Suprapubic skin (tissue), 4 donors: ENCODE data around the gene DNAJC6. TPM values are rescaled to one million over a fixed set of nuclear protein-coding genes. Genes with fewer than 3 reads are reported as not detected.
"Not testable (repeated sequence)": the region's sequence is repeated elsewhere in the genome, so short reads cannot be mapped to it uniquely, and the experiment has no call there.

ENCODE experiments used
- DNase-seq, 2 donors: peaks; one replicate each; pipeline ENCODE4 v3.0.0-alpha.2; 2019; ENCODE audit warnings: low spot score in 2 of 2
- H3K27ac ChIP-seq: fragments of 200-600 bp; sonication (generic); one replicate; pipeline ENCODE4 v1.5.1; 2019
- H3K27me3 ChIP-seq: fragments of 200-600 bp; sonication (generic); one replicate; pipeline ENCODE4 v1.5.1; 2019
- H3K36me3 ChIP-seq: fragments of 200-600 bp; sonication (generic); one replicate; pipeline ENCODE4 v1.5.1; 2019
- H3K4me1 ChIP-seq: fragments of 200-600 bp; sonication (generic); one replicate; pipeline ENCODE4 v1.5.1; 2019
- H3K4me3 ChIP-seq: fragments of 200-600 bp; sonication (generic); one replicate; pipeline ENCODE4 v1.5.1; 2019; ENCODE audit warnings: mild to moderate bottlenecking
- H3K9me3 ChIP-seq: fragments of 200-600 bp; sonication (generic); one replicate; pipeline ENCODE4 v1.5.1; 2019
- CTCF ChIP-seq, 2 donors: fragments of 200-600 bp in 1 of 2; fragments of 450-650 bp in 1 of 2; sonication (generic) in 1 of 2; IDR thresholded peaks; one replicate each; pipeline ENCODE4 v1.5.1; 2016 to 2019; ENCODE audit warnings: antibody characterized with exemption in 2 of 2, mild to moderate bottlenecking in 1 of 2, moderate library complexity in 1 of 2
- EP300 ChIP-seq: sonication (generic); formaldehyde crosslinking; IDR thresholded peaks from one replicate; pipeline ENCODE4 v1.6.1; 2017; ENCODE audit warnings: antibody characterized with exemption
- POLR2A ChIP-seq, 2 donors: fragments of 450-650 bp; IDR thresholded peaks; one replicate each; pipeline ENCODE4 v1.6.1; 2017; ENCODE audit warnings: antibody characterized with exemption in 2 of 2, mild to moderate bottlenecking in 2 of 2, moderate library complexity in 2 of 2
- POLR2AphosphoS5 ChIP-seq, 3 donors: sonication (generic); formaldehyde crosslinking; IDR thresholded peaks; one replicate each; pipeline ENCODE4 v1.6.1; 2017; ENCODE audit warnings: antibody characterized with exemption in 3 of 3
- WGBS: methylation state at CpG from one replicate; pipeline ENCODE4 v1.1.5; 2018; 5-methylcytosine and 5-hydroxymethylcytosine counted together
- total RNA-seq, 4 donors: library from RNA; depleted of rRNA; stranded (reverse); fragments of >200 nt; gene quantifications; one replicate each; pipeline ENCODE4 v1.1.0, GENCODE V29; 2016

The DNAJC6 gene
- total RNA-seq, 4 donors from 2014 or later = 1.7 to 3.8 (median 3.5) TPM

- WGBS = 96% methylated on average over 1 of the region's 1 CpG
- TF ChIP-seq POLR2A (IDR thresholded peaks at IDR 0.05) = no peak
- Histone ChIP-seq H3K36me3 (no peaks in the 10 kb centered on the region), H3K27me3 (no peaks in the 10 kb centered on the region), H3K27ac (no peak overlapping the region), H3K4me3 (no peak overlapping the region), H3K4me1 (no peaks in the 10 kb centered on the region), H3K9me3 (no peaks in the 10 kb centered on the region)
- DNase-seq = no peak
Measured at GRCh38 chr1:65445837-65446236, 136.5 kb downstream of the DNAJC6 start.

GRCh38 chr1:65449214-65449823 lies 140.0 kb downstream of the DNAJC6 start:
- no peaks in the 10 kb centered on the region for H3K36me3 ChIP-seq
- H3K4me1 ChIP-seq = no peaks in the 10 kb centered on the region
- no peak overlapping the region for H3K27ac ChIP-seq
- TF ChIP-seq POLR2A (IDR thresholded peaks at IDR 0.05) = no peak
- TF ChIP-seq POLR2AphosphoS5 (IDR thresholded peaks at IDR 0.05) = no peak
- no peak for TF ChIP-seq CTCF (IDR thresholded peaks at IDR 0.05)
- no peak for TF ChIP-seq EP300
- no peaks in the 10 kb centered on the region for H3K9me3 ChIP-seq
- H3K27me3 ChIP-seq = no peaks in the 10 kb centered on the region
- DNase-seq = no peak
- WGBS = 87% methylated on average over 4 of the region's 4 CpGs
- no peak overlapping the region for H3K4me3 ChIP-seq

GRCh38 chr1:65455678-65456077 lies 146.3 kb downstream of the DNAJC6 start:
- H3K4me1 ChIP-seq, H3K27me3 ChIP-seq, H3K27ac ChIP-seq, H3K36me3 ChIP-seq, DNase-seq, H3K4me3 ChIP-seq, H3K9me3 ChIP-seq: not testable (repeated sequence)
- 80% methylated on average over 1 of the region's 10 CpGs for WGBS

- Histone ChIP-seq H3K4me3 (no peak overlapping the region), H3K36me3 (no peaks in the 10 kb centered on the region), H3K9me3 (no peaks in the 10 kb centered on the region), H3K27me3 (no peaks in the 10 kb centered on the region), H3K4me1 (no peaks in the 10 kb centered on the region), H3K27ac (no peak overlapping the region)
- DNase-seq = no peak
- TF ChIP-seq POLR2AphosphoS5 (IDR thresholded peaks at IDR 0.05) (no peak), POLR2A (IDR thresholded peaks at IDR 0.05) (no peak), EP300 (no peak), CTCF (IDR thresholded peaks at IDR 0.05) (no peak)
Measured at GRCh38 chr1:65456481-65456880, 147.1 kb downstream of the DNAJC6 start.

- DNase-seq = no peak
- H3K27me3 ChIP-seq = no peaks in the 10 kb centered on the region
- no peaks in the 10 kb centered on the region for H3K4me1 ChIP-seq
- H3K36me3 ChIP-seq = no peaks in the 10 kb centered on the region
- H3K9me3 ChIP-seq = no peaks in the 10 kb centered on the region
- TF ChIP-seq CTCF (IDR thresholded peaks at IDR 0.05) (no peak), POLR2A (IDR thresholded peaks at IDR 0.05) (no peak), EP300 (no peak), POLR2AphosphoS5 (IDR thresholded peaks at IDR 0.05) (no peak)
- no peak overlapping the region for H3K27ac ChIP-seq
- H3K4me3 ChIP-seq = no peak overlapping the region
Measured at GRCh38 chr1:65457868-65458267, 148.5 kb downstream of the DNAJC6 start.

GRCh38 chr1:65458730-65459396 lies 149.5 kb downstream of the DNAJC6 start:
- Histone ChIP-seq H3K36me3 (no peaks in the 10 kb centered on the region), H3K4me1 (no peaks in the 10 kb centered on the region), H3K27ac (no peak overlapping the region), H3K4me3 (no peak overlapping the region), H3K9me3 (no peaks in the 10 kb centered on the region), H3K27me3 (no peaks in the 10 kb centered on the region)
- WGBS = 57% methylated on average over 2 of the region's 2 CpGs
- TF ChIP-seq EP300 (no peak), POLR2AphosphoS5 (IDR thresholded peaks at IDR 0.05) (no peak), CTCF (IDR thresholded peaks at IDR 0.05) (no peak), POLR2A (IDR thresholded peaks at IDR 0.05) (no peak)
- DNase-seq = no peak
